Activated naive CD8-positive, alpha-beta T cell (primary cell): ENCODE results near the gene IL1B.
A peak's percentile ranks its signal among the peaks of the same experiment; 100 is the strongest.

Experiments used
- H3K27ac Mint-ChIP-seq: one replicate; pipeline ENCODE4 v1.8.0; 2021; ENCODE audit warnings: mixed read lengths
- H3K27me3 Mint-ChIP-seq: one replicate; pipeline ENCODE4 v1.8.0; 2021; ENCODE audit warnings: mixed read lengths
- H3K36me3 Mint-ChIP-seq: one replicate; pipeline ENCODE4 v1.8.0; 2021; ENCODE audit warnings: mixed read lengths
- H3K4me1 Mint-ChIP-seq: one replicate; pipeline ENCODE4 v1.8.0; 2021; ENCODE audit warnings: low read depth, mixed read lengths
- H3K4me3 Mint-ChIP-seq: one replicate; pipeline ENCODE4 v1.8.0; 2021; ENCODE audit warnings: mild to moderate bottlenecking, mixed read lengths
- H3K9me3 Mint-ChIP-seq: one replicate; pipeline ENCODE4 v1.8.0; 2021; ENCODE audit warnings: low read depth, mixed read lengths

The IL1B gene

GRCh38 chr2:112827009-112827408 lies 9.6 kb downstream of the IL1B start:
- Mint-ChIP-seq H3K9me3 (no peaks in the 10 kb centered on the region), H3K27me3 (peaks cover 8% of the 10 kb centered on the region), H3K27ac (no peak overlapping the region), H3K4me1 (peaks cover 6% of the 10 kb centered on the region), H3K4me3 (no peak overlapping the region), H3K36me3 (no peaks in the 10 kb centered on the region)

DNA sequence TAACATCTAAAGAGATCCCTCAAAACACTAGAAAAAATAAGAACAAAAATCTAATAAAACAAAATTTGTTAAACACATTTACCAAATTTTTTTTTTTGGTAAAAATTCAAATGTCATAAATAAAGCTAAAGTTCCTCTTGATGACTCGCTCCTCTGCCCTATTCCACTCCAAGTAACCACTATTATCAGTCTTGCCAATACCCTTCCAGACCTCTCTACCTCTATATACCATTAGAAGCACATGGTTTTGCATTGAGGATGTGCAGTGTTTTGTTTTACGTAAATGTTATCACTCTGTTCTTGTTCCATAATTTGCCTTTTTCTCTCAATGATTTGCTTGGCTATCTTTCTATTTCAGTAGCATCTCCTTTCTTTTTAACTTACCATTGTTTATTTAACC lies 10.9 kb downstream of the IL1B start:
- Mint-ChIP-seq H3K27ac (no peak overlapping the region), H3K9me3 (no peaks in the 10 kb centered on the region), H3K4me1 (peaks cover 15% of the 10 kb centered on the region), H3K4me3 (no peak overlapping the region), H3K27me3 (peaks cover 5% of the 10 kb centered on the region), H3K36me3 (no peaks in the 10 kb centered on the region)

GRCh38 chr2:112824694-112825085 lies 11.9 kb downstream of the IL1B start:
- no peaks in the 10 kb centered on the region for H3K9me3 Mint-ChIP-seq
- no peaks in the 10 kb centered on the region for H3K36me3 Mint-ChIP-seq
- H3K27me3 Mint-ChIP-seq, result peaks cover 5% of the 10 kb centered on the region
- no peak overlapping the region for H3K27ac Mint-ChIP-seq
- peaks cover 15% of the 10 kb centered on the region for H3K4me1 Mint-ChIP-seq
- no peak overlapping the region for H3K4me3 Mint-ChIP-seq

GRCh38 chr2:112821682-112822081 lies 14.9 kb downstream of the IL1B start:
- H3K27me3 Mint-ChIP-seq, result peaks cover 1% of the 10 kb centered on the region
- H3K36me3 Mint-ChIP-seq, result no peaks in the 10 kb centered on the region
- H3K4me1 Mint-ChIP-seq, result peaks cover 15% of the 10 kb centered on the region
- no peak overlapping the region for H3K27ac Mint-ChIP-seq
- no peaks in the 10 kb centered on the region for H3K9me3 Mint-ChIP-seq
- H3K4me3 Mint-ChIP-seq, result no peak overlapping the region

GRCh38 chr2:112821142-112821541 lies 15.4 kb downstream of the IL1B start:
- H3K4me1 Mint-ChIP-seq, result peaks cover 15% of the 10 kb centered on the region
- H3K4me3 Mint-ChIP-seq, result no peak overlapping the region
- H3K27ac Mint-ChIP-seq, result no peak overlapping the region
- peaks cover 1% of the 10 kb centered on the region for H3K27me3 Mint-ChIP-seq
- H3K9me3 Mint-ChIP-seq, result no peaks in the 10 kb centered on the region
- no peaks in the 10 kb centered on the region for H3K36me3 Mint-ChIP-seq

DNA sequence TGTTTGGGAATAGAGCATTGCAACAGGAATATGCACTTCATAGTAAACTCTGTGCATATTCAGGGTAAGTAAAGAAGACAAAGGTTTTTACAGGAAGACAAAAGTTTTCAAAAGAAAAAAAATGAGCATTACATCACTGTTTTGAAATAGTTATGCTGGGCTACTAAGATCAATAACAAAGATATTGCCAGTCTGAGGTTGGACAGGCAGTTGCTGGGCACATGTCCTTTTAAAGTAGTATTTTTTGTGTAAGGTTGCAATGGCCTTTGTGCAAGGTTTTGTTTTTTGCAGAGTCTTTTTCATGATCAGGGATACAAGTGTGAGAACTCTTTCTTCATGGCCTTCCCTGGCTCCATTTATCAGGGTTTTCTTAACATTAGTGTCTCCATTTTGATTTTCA lies 16.2 kb downstream of the IL1B start:
- Mint-ChIP-seq H3K9me3 (no peaks in the 10 kb centered on the region), H3K27me3 (peaks cover 1% of the 10 kb centered on the region), H3K4me3 (no peak overlapping the region), H3K36me3 (no peaks in the 10 kb centered on the region), H3K4me1 (peaks cover 15% of the 10 kb centered on the region), H3K27ac (no peak overlapping the region)

GRCh38 chr2:112819081-112819480 lies 17.5 kb downstream of the IL1B start:
- Mint-ChIP-seq H3K27me3 (peaks cover 1% of the 10 kb centered on the region), H3K4me1 (peaks cover 15% of the 10 kb centered on the region), H3K9me3 (no peaks in the 10 kb centered on the region), H3K27ac (no peak overlapping the region), H3K36me3 (no peaks in the 10 kb centered on the region), H3K4me3 (no peak overlapping the region)

DNA sequence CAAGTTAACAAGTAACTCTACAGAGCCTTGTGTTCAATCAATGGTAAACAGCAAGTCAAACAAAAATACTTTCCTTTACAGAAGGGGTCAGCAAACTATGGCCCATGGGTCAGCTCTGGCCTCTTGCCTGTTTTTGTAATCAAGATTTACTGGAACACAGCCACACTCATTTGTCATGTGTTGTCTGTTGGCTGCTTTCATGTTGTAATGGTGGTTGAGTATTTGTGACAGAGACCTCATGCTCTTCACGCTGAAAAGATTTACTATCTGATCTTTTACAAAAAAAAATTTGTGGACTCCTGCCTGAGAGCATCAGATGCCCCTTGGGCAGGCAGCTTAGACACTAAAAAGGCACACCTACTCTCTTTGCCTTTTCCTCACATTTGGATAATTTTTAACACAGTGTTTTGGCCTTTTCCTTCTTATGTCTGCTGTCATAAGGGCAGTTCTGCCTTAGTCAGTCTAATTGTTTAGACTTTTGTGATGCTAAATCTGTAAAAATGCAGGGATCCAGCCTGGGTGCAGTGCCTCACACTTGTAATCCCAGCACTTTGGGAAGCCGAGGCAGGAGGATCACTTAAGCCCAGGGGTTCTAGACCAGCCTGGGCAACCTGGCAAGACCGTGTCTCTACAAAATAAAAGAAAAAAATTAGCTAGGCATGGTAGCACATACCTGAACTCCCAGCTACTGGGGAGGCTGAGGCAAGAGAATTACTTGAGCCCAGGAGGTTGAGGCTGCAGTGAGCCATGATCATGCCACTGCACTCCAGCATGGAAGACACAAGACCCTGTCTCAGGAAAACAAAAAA lies 18.3 kb downstream of the IL1B start:
- peaks cover 15% of the 10 kb centered on the region for H3K4me1 Mint-ChIP-seq
- H3K4me3 Mint-ChIP-seq, result no peak overlapping the region
- no peaks in the 10 kb centered on the region for H3K36me3 Mint-ChIP-seq
- no peaks in the 10 kb centered on the region for H3K9me3 Mint-ChIP-seq
- H3K27ac Mint-ChIP-seq, result no peak overlapping the region
- H3K27me3 Mint-ChIP-seq, result no peaks in the 10 kb centered on the region

DNA sequence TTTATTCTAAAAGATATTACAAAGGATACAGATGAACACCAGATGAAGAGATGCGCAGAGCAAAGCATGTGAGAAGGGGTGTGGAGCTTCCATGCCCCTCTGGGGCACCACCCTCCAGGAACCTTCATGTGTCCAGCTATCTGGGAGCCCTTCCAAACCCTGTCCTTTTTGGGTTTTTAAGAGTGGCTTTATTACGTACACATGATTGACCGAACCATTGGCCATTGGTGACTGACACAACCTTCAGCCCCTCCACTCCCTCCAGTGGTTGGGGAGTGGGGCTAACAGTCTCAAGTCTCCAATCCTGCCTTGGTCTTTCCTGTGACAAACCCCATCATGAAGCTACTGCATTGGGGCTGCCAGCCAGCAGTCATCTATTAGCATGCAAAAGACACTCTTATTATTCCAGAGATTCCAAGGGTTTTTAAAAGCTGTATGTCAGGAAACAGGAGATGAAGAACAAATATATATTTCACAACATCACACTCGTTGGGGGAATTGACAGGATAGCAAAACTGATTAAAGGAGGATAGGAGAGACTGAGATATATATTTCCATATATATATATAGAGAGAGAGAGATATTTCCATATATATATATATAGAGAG lies 19.4 kb downstream of the IL1B start:
- Mint-ChIP-seq H3K27me3 (no peaks in the 10 kb centered on the region), H3K4me1 (peaks cover 14% of the 10 kb centered on the region), H3K36me3 (no peaks in the 10 kb centered on the region), H3K27ac (no peak overlapping the region), H3K4me3 (no peak overlapping the region), H3K9me3 (no peaks in the 10 kb centered on the region)

DNA sequence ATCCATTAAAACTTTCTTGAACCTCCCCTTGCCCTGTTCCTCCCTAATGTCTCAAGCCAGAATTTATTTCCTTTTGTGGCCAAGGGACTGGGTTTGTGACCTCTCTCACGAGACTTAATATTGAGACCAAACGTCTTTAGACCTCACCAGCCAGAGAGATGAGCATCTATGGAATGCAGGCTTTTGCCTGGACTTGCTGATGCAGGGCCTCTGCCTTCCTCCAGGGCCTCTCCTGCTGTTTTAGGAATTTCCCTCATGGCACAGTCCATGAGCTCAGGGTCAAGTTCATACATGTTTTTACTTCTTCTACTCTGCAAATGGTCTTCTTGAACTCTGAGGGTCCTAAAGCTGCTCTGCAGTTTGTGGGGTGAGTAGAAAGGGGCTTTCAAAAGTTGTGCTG lies 22.3 kb downstream of the IL1B start:
- peaks cover 13% of the 10 kb centered on the region for H3K4me1 Mint-ChIP-seq
- H3K9me3 Mint-ChIP-seq, result no peaks in the 10 kb centered on the region
- H3K4me3 Mint-ChIP-seq, result no peak overlapping the region
- H3K27ac Mint-ChIP-seq, result no peak overlapping the region
- no peaks in the 10 kb centered on the region for H3K27me3 Mint-ChIP-seq
- no peaks in the 10 kb centered on the region for H3K36me3 Mint-ChIP-seq

DNA sequence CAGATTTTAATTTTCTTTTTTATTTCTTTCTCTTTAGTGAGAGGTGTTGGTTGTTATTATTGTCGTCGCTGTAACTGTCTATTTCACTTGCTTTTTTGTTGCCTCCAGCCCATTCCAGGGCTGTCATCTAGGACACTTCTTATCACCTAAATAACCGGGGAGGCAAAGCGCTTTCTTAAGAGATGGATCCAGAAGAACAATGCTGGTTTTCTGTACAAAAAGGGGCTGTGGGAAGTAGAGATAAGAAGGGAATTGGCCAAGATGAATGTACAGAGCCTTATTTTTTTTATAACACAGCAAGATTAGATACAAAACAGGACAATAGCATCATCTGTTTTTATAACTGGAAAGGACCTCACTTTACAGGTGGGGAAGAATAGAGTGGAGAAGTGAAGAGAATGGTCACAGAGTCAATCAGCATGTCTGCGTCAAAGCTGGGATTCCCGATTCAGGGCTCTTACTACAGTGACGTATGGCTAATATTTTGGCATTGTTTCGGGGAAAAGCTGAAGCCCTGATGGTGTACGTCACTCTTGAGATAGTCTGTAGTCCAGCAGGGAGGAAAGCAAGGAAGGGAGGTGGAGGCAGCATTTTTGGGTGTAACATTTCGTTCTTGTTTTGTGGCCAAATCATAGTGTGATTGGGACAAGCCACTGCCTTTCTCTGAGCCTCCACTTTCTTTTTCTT lies 23.2 kb downstream of the IL1B start:
- Mint-ChIP-seq H3K9me3 (no peaks in the 10 kb centered on the region), H3K27me3 (no peaks in the 10 kb centered on the region), H3K27ac (no peak overlapping the region), H3K36me3 (no peaks in the 10 kb centered on the region), H3K4me3 (no peak overlapping the region), H3K4me1 (peaks cover 13% of the 10 kb centered on the region)

DNA sequence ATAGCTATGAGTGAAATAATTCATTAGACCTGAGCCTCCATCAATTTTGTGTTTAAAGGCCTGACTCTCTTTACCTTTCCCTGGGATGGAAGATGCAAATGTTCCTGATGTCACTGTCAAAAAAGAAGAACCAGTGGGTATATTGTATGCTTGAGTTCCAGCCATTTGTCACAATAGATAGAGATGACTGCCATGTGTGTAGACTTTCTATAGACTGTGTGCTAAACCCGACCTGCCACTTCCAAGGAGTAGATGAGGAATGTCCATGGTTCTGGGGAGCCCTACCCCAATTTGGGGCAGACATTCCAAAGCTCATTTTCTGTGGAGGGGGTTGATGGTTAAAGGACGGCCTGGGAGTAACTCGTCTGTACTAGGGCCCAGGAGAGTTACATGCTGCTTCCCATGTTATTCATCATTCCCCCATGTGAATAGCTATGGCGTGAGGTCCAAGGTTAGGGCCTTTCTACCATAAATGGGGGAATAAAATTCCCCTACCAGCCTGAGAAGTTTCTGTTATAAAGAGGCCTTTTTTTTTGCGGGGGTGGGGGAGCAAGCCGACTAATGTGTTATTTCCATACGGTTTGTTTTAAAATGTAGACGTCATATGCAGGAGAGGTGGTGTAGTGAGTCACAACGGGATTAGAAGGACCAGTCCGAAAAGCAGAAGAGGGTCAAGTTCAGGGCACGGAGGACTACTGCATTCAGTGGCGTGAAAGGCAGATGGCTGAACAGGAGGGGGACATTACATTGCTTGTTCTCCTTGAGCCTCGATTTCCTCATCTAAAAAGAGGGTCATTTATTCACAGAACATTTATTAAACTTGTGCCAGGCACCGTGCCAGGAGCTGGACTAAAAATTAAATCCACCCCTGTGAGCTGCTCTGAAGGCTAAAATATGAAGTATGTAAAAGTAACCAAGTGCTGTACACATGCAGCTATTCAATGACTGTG lies 24.0 kb downstream of the IL1B start:
- peak overlapping the region; percentile 54 for H3K27ac Mint-ChIP-seq
- no peaks in the 10 kb centered on the region for H3K27me3 Mint-ChIP-seq
- H3K9me3 Mint-ChIP-seq, result peaks cover 2% of the 10 kb centered on the region
- H3K36me3 Mint-ChIP-seq, result no peaks in the 10 kb centered on the region
- H3K4me3 Mint-ChIP-seq, result peak overlapping the region; percentile 42
- peaks cover 13% of the 10 kb centered on the region for H3K4me1 Mint-ChIP-seq

DNA sequence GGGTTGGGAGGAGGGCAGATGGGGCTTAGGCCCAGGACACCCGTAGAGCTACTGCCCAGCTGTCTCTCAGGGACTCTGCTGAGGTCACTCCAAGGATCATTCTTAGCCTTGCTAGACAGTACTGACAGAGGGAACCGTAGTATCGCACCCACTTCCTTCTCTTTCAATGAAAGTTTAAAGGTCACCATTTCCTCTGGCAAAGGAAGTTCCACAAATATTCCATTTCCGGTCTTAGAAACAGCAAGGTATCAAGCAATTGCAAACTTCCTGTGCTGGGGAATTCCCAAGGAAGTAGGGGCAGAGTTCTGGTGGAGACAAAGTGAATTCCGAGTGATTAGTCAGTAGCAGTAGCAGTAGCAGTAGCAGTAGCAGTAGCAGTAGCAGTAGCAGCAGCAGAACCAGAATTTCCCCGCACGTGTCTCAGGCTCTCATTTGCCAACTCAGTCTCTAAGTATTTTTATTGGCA lies 24.7 kb downstream of the IL1B start:
- Mint-ChIP-seq H3K9me3 (peaks cover 7% of the 10 kb centered on the region), H3K27me3 (no peaks in the 10 kb centered on the region), H3K4me3 (peak overlapping the region; percentile 42)

DNA sequence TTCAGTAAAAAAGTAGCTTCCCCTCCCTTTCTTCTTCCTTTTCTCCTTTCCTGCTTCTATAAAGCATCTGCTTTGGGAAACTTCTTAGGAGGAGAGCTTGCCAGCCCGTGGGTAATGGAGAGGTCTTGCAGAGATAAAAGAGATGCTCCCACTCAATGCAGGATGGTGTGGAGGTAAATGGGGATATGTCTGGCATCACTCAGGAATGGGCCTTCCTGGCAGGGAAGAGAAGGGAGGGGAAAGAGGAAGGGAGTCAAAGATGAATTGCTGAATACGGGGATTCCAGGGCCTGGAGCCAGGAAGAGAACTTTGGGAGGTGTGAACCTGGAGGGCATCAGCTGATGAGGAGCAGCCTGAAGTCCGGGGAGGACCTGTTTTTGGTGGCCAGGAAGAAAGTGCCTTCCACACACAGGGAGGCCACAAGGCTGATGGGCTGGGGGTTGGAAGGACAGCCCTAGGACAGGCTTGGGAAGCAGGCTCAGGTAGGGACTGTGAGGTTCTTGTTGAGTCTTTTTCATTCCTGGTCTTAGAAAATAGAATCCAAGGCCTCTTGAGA lies 25.2 kb downstream of the IL1B start:
- Mint-ChIP-seq H3K36me3 (no peaks in the 10 kb centered on the region), H3K4me3 (no peak overlapping the region), H3K4me1 (peaks cover 13% of the 10 kb centered on the region), H3K27ac (peak overlapping the region; percentile 23), H3K27me3 (no peaks in the 10 kb centered on the region), H3K9me3 (peaks cover 7% of the 10 kb centered on the region)

More for the DNA sequence above, 24.7 kb downstream of the IL1B start:
- H3K36me3 Mint-ChIP-seq, result no peaks in the 10 kb centered on the region
- H3K27ac Mint-ChIP-seq, result peak overlapping the region; percentile 54
- H3K4me1 Mint-ChIP-seq, result peaks cover 13% of the 10 kb centered on the region
